HepG2 (cell line): ENCODE data around the gene EMP2. TPM values are rescaled to one million over a fixed set of nuclear protein-coding genes. Genes with fewer than 3 reads are reported as not detected.

Experiments
- ARHGAP35 ChIP-seq: sonication (generic); formaldehyde crosslinking; IDR thresholded peaks from 2 replicates; pipeline ENCODE4 v1.9.0; 2022; ENCODE audit warnings: mild to moderate bottlenecking, inconsistent platforms, moderate library complexity, missing genetic modification reagents, borderline replicate concordance
- ARID2 ChIP-seq: sonication (generic); formaldehyde crosslinking; IDR thresholded peaks from 2 replicates; pipeline ENCODE4 v1.8.1; 2022; ENCODE audit warnings: mild to moderate bottlenecking, missing genetic modification reagents, borderline replicate concordance
- ATF7-NPFF ChIP-seq: sonication (generic); formaldehyde crosslinking; IDR thresholded peaks from 2 replicates; pipeline ENCODE4 v1.8.1; 2023; ENCODE audit warnings: mild to moderate bottlenecking, low read depth, missing genetic modification reagents, moderate library complexity
- CHD4 ChIP-seq: fragments of 200-600 bp; sonication (generic); IDR thresholded peaks from 2 replicates; pipeline ENCODE4 v1.7.0; 2017; ENCODE audit warnings: mild to moderate bottlenecking, low read length, borderline replicate concordance
- DMAP1 ChIP-seq: IDR thresholded peaks from 2 replicates; pipeline ENCODE4 v1.6.1; 2016
- ELF3 ChIP-seq: IDR thresholded peaks from 2 replicates; pipeline ENCODE4 v1.6.1; 2016; ENCODE audit warnings: missing genetic modification reagents, missing compliant biosample characterization
- FOXC1 ChIP-seq: sonication (generic); formaldehyde crosslinking; IDR thresholded peaks from 2 replicates; pipeline ENCODE4 v1.8.0; 2022; ENCODE audit warnings: mild to moderate bottlenecking, missing genetic modification reagents, borderline replicate concordance
- GFI1 ChIP-seq: sonication (generic); formaldehyde crosslinking; IDR thresholded peaks from 2 replicates; pipeline ENCODE4 v1.5.0; 2020; ENCODE audit warnings: missing genetic modification reagents, mild to moderate bottlenecking, borderline replicate concordance
- HDAC6 ChIP-seq: fragments of 200-600 bp; sonication (generic); IDR thresholded peaks from 2 replicates; pipeline ENCODE4 v1.7.0; 2017; ENCODE audit warnings: mild to moderate bottlenecking, antibody characterized with exemption, low read length, low read depth
- KMT2A ChIP-seq: sonication (generic); formaldehyde crosslinking; IDR thresholded peaks from 2 replicates; pipeline ENCODE4 v1.4.0; 2020; ENCODE audit warnings: missing genetic modification reagents
- SMARCC2 ChIP-seq: fragments of 450-650 bp; IDR thresholded peaks from 2 replicates; pipeline ENCODE4 v1.6.1; 2017; ENCODE audit warnings: antibody characterized with exemption, mild to moderate bottlenecking
- STAG1 ChIP-seq: sonication (generic); formaldehyde crosslinking; IDR thresholded peaks from 2 replicates; pipeline ENCODE4 v1.4.0; 2020; ENCODE audit warnings: missing genetic modification reagents
- TGIF2 ChIP-seq: IDR thresholded peaks from 2 replicates; pipeline ENCODE4 v1.6.1; 2016; ENCODE audit warnings: control low read depth, missing compliant biosample characterization
- ZNF331 ChIP-seq: sonication (generic); formaldehyde crosslinking; IDR thresholded peaks from 2 replicates; pipeline ENCODE4 v1.4.0; 2020; ENCODE audit warnings: missing genetic modification reagents
- polyA plus RNA-seq, 8 experiments: library from polyadenylated mRNA; depleted of rRNA in 3 of 8; stranded (reverse) in 7 of 8; unstranded in 1 of 8; fragments of >200 nt; fragmentation: Illumina TruSeq in 4 of 8; extraction: Trizol in 4 of 8; gene quantifications; 2 replicates each; pipeline versions ENCODE4 v1.2.1 to v1.2.3, GENCODE V29; 2011 to 2016; ENCODE audit warnings: low read depth in 4 of 8, missing spikeins in 1 of 8, mixed read lengths in 1 of 8; ENCODE audit not compliant: insufficient read depth in 1 of 8
- total RNA-seq, 5 experiments: library from RNA; depleted of rRNA; stranded (reverse); fragments of >200 nt; fragmentation: Illumina TruSeq; extraction: Trizol; gene quantifications; 2 replicates each; pipeline ENCODE4 v1.2.3, GENCODE V29; 2016; ENCODE audit warnings: low read depth in 1 of 5
- TF ChIP-seq, protein P1 (sequence below): IDR thresholded peaks from 2 replicates; pipeline ENCODE4 v1.6.1; 2016; ENCODE audit warnings: control low read depth
- TF ChIP-seq, protein P2 (sequence below): IDR thresholded peaks from 2 replicates; pipeline ENCODE4 v1.6.1; 2012; ENCODE audit warnings: low read depth, low read length, improper control_type of control experiment
- TF ChIP-seq, protein P3 (sequence below): IDR thresholded peaks from 2 replicates; pipeline ENCODE4 v1.6.1; 2016; ENCODE audit warnings: low read depth, control low read depth
- TF ChIP-seq, protein P4 (sequence below): sonication (generic); formaldehyde crosslinking; IDR thresholded peaks from 2 replicates; pipeline ENCODE4 v1.5.0; 2020; ENCODE audit warnings: mild to moderate bottlenecking, missing genetic modification reagents, moderate library complexity
- TF ChIP-seq, protein P5 (sequence below): sonication (generic); formaldehyde crosslinking; IDR thresholded peaks from 2 replicates; pipeline ENCODE4 v1.4.0; 2020; ENCODE audit warnings: missing genetic modification reagents, borderline replicate concordance

EMP2 gene
- total and polyA plus RNA-seq, 2 of the 13 experiments (the other 11 are each of a cell fraction or from before 2014, with no cell fraction given), result 24.6 to 91.2 TPM

DNA sequence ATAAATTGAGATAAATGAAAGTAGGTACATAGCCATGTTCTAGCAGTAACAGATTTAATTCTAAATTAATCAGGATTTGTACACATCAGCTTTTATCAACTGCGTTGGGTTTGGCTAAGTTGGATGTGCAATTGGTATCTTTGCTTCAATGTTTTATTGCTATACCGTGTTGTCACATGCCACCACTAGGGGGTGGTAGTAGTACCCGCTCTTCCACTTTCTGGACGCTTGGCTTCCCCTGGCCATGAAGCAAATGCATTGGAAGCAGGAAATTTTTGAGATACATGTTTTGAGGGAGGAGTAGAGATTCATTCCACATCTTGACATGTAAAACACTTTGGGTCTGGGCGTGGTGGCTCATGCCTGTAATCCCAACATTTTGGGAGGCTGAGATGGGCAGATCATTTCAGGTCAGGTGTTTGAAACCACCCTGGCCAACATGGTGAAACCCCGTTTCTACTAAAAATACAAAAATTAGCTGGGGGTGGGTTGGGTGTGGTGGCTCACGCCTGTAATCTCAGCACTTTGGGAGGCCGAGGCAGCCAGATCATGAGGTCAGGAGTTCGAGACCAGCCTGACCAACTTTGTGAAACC lies 58.6 kb downstream of the EMP2 start (continued):
- TF ChIP-seq, protein P1, sequence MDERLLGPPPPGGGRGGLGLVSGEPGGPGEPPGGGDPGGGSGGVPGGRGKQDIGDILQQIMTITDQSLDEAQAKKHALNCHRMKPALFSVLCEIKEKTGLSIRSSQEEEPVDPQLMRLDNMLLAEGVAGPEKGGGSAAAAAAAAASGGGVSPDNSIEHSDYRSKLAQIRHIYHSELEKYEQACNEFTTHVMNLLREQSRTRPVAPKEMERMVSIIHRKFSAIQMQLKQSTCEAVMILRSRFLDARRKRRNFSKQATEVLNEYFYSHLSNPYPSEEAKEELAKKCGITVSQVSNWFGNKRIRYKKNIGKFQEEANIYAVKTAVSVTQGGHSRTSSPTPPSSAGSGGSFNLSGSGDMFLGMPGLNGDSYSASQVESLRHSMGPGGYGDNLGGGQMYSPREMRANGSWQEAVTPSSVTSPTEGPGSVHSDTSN, result no peak
- TF ChIP-seq ELF3 (CRISPR knock-in tag) (peak; percentile 46; the same call in 1 of the 2 replicates), ARID2 (CRISPR knock-in tag) (no peak), SMARCC2 (no peak), CHD4 (no peak), ZNF331 (no peak; the same call in 1 of the 2 replicates), STAG1 (CRISPR knock-in tag) (peak; percentile 93), HDAC6 (no peak), FOXC1 (no peak), ARHGAP35 (no peak), ATF7-NPFF (CRISPR knock-in tag) (no peak), TGIF2 (CRISPR knock-in tag) (no peak), KMT2A (no peak), DMAP1 (CRISPR knock-in tag) (0 out of 2 replicates have a peak, but pooled peaks have one; percentile 36), GFI1 (CRISPR knock-in tag) (no peak)
- TF ChIP-seq, protein P2, sequence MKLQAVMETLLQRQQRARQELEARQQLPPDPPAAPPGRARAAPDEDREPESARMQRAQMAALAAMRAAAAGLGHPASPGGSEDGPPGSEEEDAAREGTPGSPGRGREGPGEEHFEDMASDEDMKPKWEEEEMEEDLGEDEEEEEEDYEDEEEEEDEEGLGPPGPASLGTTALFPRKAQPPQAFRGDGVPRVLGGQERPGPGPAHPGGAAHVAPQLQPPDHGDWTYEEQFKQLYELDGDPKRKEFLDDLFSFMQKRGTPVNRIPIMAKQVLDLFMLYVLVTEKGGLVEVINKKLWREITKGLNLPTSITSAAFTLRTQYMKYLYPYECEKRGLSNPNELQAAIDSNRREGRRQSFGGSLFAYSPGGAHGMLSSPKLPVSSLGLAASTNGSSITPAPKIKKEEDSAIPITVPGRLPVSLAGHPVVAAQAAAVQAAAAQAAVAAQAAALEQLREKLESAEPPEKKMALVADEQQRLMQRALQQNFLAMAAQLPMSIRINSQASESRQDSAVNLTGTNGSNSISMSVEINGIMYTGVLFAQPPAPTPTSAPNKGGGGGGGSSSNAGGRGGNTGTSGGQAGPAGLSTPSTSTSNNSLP, result peak; percentile 87
- TF ChIP-seq, protein P3, sequence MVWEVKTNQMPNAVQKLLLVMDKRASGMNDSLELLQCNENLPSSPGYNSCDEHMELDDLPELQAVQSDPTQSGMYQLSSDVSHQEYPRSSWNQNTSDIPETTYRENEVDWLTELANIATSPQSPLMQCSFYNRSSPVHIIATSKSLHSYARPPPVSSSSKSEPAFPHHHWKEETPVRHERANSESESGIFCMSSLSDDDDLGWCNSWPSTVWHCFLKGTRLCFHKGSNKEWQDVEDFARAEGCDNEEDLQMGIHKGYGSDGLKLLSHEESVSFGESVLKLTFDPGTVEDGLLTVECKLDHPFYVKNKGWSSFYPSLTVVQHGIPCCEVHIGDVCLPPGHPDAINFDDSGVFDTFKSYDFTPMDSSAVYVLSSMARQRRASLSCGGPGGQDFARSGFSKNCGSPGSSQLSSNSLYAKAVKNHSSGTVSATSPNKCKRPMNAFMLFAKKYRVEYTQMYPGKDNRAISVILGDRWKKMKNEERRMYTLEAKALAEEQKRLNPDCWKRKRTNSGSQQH, result no peak
- TF ChIP-seq, protein P4, sequence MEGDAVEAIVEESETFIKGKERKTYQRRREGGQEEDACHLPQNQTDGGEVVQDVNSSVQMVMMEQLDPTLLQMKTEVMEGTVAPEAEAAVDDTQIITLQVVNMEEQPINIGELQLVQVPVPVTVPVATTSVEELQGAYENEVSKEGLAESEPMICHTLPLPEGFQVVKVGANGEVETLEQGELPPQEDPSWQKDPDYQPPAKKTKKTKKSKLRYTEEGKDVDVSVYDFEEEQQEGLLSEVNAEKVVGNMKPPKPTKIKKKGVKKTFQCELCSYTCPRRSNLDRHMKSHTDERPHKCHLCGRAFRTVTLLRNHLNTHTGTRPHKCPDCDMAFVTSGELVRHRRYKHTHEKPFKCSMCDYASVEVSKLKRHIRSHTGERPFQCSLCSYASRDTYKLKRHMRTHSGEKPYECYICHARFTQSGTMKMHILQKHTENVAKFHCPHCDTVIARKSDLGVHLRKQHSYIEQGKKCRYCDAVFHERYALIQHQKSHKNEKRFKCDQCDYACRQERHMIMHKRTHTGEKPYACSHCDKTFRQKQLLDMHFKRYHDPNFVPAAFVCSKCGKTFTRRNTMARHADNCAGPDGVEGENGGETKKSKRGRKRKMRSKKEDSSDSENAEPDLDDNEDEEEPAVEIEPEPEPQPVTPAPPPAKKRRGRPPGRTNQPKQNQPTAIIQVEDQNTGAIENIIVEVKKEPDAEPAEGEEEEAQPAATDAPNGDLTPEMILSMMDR (CRISPR knock-in tag), result peak; percentile 93
- TF ChIP-seq, protein P5, sequence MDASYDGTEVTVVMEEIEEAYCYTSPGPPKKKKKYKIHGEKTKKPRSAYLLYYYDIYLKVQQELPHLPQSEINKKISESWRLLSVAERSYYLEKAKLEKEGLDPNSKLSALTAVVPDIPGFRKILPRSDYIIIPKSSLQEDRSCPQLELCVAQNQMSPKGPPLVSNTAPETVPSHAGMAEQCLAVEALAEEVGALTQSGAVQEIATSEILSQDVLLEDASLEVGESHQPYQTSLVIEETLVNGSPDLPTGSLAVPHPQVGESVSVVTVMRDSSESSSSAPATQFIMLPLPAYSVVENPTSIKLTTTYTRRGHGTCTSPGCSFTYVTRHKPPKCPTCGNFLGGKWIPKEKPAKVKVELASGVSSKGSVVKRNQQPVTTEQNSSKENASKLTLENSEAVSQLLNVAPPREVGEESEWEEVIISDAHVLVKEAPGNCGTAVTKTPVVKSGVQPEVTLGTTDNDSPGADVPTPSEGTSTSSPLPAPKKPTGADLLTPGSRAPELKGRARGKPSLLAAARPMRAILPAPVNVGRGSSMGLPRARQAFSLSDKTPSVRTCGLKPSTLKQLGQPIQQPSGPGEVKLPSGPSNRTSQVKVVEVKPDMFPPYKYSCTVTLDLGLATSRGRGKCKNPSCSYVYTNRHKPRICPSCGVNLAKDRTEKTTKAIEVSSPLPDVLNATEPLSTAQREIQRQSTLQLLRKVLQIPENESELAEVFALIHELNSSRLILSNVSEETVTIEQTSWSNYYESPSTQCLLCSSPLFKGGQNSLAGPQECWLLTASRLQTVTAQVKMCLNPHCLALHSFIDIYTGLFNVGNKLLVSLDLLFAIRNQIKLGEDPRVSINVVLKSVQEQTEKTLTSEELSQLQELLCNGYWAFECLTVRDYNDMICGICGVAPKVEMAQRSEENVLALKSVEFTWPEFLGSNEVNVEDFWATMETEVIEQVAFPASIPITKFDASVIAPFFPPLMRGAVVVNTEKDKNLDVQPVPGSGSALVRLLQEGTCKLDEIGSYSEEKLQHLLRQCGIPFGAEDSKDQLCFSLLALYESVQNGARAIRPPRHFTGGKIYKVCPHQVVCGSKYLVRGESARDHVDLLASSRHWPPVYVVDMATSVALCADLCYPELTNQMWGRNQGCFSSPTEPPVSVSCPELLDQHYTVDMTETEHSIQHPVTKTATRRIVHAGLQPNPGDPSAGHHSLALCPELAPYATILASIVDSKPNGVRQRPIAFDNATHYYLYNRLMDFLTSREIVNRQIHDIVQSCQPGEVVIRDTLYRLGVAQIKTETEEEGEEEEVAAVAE (CRISPR knock-in tag), result no peak
